HepG2 (cell line): ENCODE results near the gene SCAF4. TPM values are rescaled to one million over a fixed set of nuclear protein-coding genes. Genes with fewer than 3 reads are reported as not detected.

Source experiments
- ARNT ChIP-seq: fragments of 450-650 bp; IDR thresholded peaks from 2 replicates; pipeline ENCODE4 v1.6.1; 2017
- FOXK1 ChIP-seq: sonication (generic); formaldehyde crosslinking; IDR thresholded peaks from 2 replicates; pipeline ENCODE4 v1.4.0; 2020; ENCODE audit warnings: low read depth, missing genetic modification reagents, borderline replicate concordance
- RFXAP ChIP-seq: sonication (generic); formaldehyde crosslinking; IDR thresholded peaks from 2 replicates; pipeline ENCODE4 v1.4.0; 2020; ENCODE audit warnings: missing genetic modification reagents, borderline replicate concordance
- SALL1 ChIP-seq: sonication (generic); formaldehyde crosslinking; IDR thresholded peaks from 2 replicates; pipeline ENCODE4 v1.8.0; 2022; ENCODE audit warnings: mild to moderate bottlenecking, missing genetic modification reagents
- ZFYVE20 ChIP-seq: sonication (generic); formaldehyde crosslinking; IDR thresholded peaks from 2 replicates; pipeline ENCODE4 v1.8.0; 2023; ENCODE audit warnings: low read depth, mild to moderate bottlenecking, moderate library complexity, missing genetic modification reagents, borderline replicate concordance
- ZNF20 ChIP-seq: sonication (generic); formaldehyde crosslinking; IDR thresholded peaks from 2 replicates; pipeline ENCODE4 v1.4.0; 2020; ENCODE audit warnings: mild to moderate bottlenecking, moderate library complexity, missing genetic modification reagents
- ZNF562 ChIP-seq: sonication (generic); formaldehyde crosslinking; IDR thresholded peaks from 2 replicates; pipeline ENCODE4 v1.8.0; 2022; ENCODE audit warnings: missing genetic modification reagents, borderline replicate concordance
- ZNF614 ChIP-seq: IDR thresholded peaks from 2 replicates; pipeline ENCODE4 v1.6.1; 2018; ENCODE audit warnings: missing biosample characterization, missing genetic modification reagents, inconsistent platforms, borderline replicate concordance
- polyA plus RNA-seq, 8 experiments: library from polyadenylated mRNA; depleted of rRNA in 3 of 8; stranded (reverse) in 7 of 8; unstranded in 1 of 8; fragments of >200 nt; fragmentation: Illumina TruSeq in 4 of 8; extraction: Trizol in 4 of 8; gene quantifications; 2 replicates each; pipeline versions ENCODE4 v1.2.1 to v1.2.3, GENCODE V29; 2011 to 2016; ENCODE audit warnings: low read depth in 4 of 8, missing spikeins in 1 of 8, mixed read lengths in 1 of 8; ENCODE audit not compliant: insufficient read depth in 1 of 8
- total RNA-seq, 5 experiments: library from RNA; depleted of rRNA; stranded (reverse); fragments of >200 nt; fragmentation: Illumina TruSeq; extraction: Trizol; gene quantifications; 2 replicates each; pipeline ENCODE4 v1.2.3, GENCODE V29; 2016; ENCODE audit warnings: low read depth in 1 of 5
- TF ChIP-seq, protein P1 (sequence below): sonication (generic); formaldehyde crosslinking; IDR thresholded peaks from 2 replicates; pipeline ENCODE4 v1.4.0; 2020; ENCODE audit warnings: mild to moderate bottlenecking, missing genetic modification reagents
- TF ChIP-seq, protein P2 (sequence below): sonication (generic); formaldehyde crosslinking; IDR thresholded peaks from 2 replicates; pipeline ENCODE4 v1.4.0; 2020; ENCODE audit warnings: missing genetic modification reagents, low read depth, mild to moderate bottlenecking, borderline replicate concordance
- TF ChIP-seq, protein P3 (sequence below): fragments of 450-650 bp; IDR thresholded peaks from 2 replicates; pipeline ENCODE4 v1.6.1; 2016
- TF ChIP-seq, protein P4 (sequence below): sonication (generic); formaldehyde crosslinking; IDR thresholded peaks from 2 replicates; pipeline ENCODE4 v1.4.0; 2020; ENCODE audit warnings: missing genetic modification reagents

The SCAF4 gene
- total and polyA plus RNA-seq, 2 of the 13 experiments (the other 11 are each of a cell fraction or from before 2014, with no cell fraction given) = 9.1 to 11.5 TPM

DNA sequence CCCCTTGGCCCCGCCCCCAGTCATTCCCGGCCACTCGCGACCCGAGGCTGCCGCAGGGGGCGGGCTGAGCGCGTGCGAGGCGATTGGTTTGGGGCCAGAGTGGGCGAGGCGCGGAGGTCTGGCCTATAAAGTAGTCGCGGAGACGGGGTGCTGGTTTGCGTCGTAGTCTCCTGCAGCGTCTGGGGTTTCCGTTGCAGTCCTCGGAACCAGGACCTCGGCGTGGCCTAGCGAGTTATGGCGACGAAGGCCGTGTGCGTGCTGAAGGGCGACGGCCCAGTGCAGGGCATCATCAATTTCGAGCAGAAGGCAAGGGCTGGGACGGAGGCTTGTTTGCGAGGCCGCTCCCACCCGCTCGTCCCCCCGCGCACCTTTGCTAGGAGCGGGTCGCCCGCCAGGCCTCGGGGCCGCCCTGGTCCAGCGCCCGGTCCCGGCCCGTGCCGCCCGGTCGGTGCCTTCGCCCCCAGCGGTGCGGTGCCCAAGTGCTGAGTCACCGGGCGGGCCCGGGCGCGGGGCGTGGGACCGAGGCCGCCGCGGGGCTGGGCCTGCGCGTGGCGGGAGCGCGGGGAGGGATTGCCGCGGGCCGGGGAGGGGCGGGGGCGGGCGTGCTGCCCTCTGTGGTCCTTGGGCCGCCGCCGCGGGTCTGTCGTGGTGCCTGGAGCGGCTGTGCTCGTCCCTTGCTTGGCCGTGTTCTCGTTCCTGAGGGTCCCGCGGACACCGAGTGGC, 72.2 kb downstream of the SCAF4 start, which contains the start of gene SOD1 (continued):
- TF ChIP-seq, protein P1, sequence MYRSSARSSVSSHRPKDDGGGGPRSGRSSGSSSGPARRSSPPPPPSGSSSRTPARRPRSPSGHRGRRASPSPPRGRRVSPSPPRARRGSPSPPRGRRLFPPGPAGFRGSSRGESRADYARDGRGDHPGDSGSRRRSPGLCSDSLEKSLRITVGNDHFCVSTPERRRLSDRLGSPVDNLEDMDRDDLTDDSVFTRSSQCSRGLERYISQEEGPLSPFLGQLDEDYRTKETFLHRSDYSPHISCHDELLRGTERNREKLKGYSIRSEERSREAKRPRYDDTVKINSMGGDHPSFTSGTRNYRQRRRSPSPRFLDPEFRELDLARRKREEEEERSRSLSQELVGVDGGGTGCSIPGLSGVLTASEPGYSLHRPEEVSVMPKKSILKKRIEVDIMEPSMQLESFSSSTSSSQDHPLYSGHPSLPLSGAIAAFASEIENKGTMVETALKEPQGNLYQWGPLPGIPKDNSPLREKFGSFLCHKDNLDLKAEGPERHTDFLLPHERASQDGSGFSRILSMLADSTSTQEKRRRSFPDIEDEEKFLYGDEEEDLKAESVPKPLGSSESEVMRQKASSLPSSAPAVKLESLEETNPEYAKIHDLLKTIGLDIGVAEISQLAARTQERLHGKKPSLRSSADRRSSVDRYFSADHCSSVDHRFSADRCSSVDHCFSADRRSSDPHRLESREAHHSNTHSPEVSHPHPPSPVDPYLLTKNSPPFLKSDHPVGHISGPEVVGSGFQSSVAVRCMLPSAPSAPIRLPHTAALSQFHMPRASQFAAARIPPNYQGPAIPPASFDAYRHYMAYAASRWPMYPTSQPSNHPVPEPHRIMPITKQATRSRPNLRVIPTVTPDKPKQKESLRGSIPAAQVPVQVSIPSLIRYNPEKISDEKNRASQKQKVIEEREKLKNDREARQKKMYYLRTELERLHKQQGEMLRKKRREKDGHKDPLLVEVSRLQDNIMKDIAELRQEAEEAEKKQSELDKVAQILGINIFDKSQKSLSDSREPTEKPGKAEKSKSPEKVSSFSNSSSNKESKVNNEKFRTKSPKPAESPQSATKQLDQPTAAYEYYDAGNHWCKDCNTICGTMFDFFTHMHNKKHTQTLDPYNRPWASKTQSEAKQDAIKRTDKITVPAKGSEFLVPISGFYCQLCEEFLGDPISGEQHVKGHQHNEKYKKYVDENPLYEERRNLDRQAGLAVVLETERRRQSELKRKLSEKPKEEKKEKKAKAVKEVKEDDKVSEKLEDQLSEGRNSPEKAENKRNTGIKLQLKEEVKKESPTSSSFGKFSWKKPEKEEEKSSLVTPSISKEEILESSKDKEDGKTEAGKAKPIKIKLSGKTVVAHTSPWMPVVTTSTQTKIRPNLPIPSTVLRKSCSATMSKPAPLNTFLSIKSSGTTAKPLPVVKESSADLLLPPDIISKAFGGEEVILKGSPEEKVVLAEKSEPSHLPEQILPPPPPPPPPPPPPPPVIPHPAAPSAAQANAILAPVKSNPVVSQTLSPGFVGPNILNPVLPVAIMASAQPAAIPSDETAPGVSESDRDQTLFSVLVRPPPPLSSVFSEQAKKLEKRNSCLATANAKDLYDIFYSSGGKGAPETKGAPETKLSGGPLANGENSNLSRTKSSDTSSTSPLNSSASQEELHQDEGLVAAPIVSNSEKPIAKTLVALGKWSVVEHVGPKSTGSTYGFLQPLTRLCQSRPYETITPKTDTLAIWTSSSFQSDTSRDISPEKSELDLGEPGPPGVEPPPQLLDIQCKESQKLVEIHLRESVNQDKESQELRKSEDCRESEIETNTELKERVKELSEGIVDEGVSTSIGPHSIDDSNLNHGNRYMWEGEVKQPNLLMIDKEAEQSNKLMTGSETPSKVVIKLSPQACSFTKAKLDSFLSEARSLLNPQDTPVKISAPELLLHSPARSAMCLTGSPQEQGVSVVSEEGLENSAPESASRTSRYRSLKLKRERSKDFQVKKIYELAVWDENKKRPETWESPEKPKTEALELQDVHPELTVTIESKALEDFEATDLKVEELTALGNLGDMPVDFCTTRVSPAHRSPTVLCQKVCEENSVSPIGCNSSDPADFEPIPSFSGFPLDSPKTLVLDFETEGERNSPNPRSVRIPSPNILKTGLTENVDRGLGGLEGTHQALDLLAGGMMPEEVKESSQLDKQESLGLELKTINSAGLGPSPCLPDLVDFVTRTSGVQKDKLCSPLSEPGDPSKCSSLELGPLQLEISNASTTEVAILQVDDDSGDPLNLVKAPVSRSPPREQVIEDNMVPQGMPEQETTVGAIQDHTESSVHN (CRISPR knock-in tag) = peak; percentile 38; the same call in 1 of the 2 replicates
- no peak for TF ChIP-seq ARNT
- TF ChIP-seq SALL1 = peak; percentile 82
- TF ChIP-seq, protein P2, sequence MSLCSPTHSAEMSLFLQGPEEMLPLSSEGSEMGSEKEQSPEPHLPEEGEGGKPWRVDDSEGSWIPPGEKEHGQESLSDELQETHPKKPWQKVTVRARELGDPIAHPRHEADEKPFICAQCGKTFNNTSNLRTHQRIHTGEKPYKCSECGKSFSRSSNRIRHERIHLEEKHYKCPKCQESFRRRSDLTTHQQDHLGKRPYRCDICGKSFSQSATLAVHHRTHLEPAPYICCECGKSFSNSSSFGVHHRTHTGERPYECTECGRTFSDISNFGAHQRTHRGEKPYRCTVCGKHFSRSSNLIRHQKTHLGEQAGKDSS (CRISPR knock-in tag) = peak; percentile 55; the same call in 1 of the 2 replicates
- TF ChIP-seq, protein P3, sequence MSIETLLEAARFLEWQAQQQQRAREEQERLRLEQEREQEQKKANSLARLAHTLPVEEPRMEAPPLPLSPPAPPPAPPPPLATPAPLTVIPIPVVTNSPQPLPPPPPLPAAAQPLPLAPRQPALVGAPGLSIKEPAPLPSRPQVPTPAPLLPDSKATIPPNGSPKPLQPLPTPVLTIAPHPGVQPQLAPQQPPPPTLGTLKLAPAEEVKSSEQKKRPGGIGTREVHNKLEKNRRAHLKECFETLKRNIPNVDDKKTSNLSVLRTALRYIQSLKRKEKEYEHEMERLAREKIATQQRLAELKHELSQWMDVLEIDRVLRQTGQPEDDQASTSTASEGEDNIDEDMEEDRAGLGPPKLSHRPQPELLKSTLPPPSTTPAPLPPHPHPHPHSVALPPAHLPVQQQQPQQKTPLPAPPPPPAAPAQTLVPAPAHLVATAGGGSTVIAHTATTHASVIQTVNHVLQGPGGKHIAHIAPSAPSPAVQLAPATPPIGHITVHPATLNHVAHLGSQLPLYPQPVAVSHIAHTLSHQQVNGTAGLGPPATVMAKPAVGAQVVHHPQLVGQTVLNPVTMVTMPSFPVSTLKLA = peak; percentile 47
- TF ChIP-seq ZFYVE20 (CRISPR knock-in tag) = 0 out of 2 replicates have a peak, but pooled peaks have one; percentile 76
- TF ChIP-seq RFXAP = peak; percentile 60; the same call in 1 of the 2 replicates
- TF ChIP-seq FOXK1 (CRISPR knock-in tag) = no peak
- TF ChIP-seq, protein P4, sequence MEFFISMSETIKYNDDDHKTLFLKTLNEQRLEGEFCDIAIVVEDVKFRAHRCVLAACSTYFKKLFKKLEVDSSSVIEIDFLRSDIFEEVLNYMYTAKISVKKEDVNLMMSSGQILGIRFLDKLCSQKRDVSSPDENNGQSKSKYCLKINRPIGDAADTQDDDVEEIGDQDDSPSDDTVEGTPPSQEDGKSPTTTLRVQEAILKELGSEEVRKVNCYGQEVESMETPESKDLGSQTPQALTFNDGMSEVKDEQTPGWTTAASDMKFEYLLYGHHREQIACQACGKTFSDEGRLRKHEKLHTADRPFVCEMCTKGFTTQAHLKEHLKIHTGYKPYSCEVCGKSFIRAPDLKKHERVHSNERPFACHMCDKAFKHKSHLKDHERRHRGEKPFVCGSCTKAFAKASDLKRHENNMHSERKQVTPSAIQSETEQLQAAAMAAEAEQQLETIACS (CRISPR knock-in tag) = peak; percentile 44; the same call in 1 of the 2 replicates
- peak; percentile 64; the same call in 1 of the 2 replicates for TF ChIP-seq ZNF562
- TF ChIP-seq ZNF20 (CRISPR knock-in tag) = no peak
- TF ChIP-seq ZNF614 (CRISPR knock-in tag) = peak; percentile 32; the same call in 1 of the 2 replicates
